SKM-1 (cell line): ENCODE data around the gene GLRA3.
A peak's percentile ranks its signal among the peaks of the same experiment; 100 is the strongest.

Source experiments
- DNase-seq: peaks from one replicate; lab custom pipeline; 2025; ENCODE audit not compliant: unreplicated experiment; lab: John Stamatoyannopoulos, UW

GLRA3 gene

DNA sequence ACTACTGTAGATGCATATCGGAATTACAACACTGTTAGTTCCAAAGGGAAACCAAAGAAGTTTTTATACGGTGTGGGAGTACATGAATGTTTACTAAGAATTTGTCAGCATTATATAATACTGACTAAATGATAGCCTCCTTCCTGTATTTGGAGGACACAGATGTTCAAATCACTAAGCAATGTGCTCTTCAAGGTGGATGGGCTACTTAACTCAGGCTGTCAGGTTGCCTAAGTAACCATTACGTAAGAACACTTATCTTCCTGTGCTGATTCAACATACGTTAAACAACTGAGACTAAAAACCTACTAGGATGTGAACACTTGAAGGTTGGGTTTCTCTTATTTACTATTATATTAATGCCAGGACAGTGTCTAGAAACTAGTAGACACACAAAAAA lies 224.8 kb downstream of the GLRA3 start:
- DNase-seq, result peak; percentile 58

DNA sequence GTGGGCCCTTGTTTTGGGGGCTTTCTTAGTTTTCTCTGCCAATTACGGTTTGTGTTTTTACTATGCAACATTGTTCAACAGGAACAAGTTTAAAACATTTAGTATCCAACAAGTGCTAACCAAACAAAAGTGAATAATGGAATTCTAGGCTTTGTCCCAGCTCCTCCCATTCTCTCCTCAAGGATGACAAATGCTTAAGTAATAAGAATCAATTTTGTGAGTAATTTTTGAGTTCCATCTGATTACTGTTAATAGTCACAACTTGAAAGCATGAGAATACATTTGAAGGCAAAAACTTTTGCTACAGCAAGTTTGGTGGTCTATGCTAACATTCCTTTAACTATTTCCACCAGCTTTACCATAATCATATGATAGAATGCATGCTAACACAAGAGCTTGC lies 228.7 kb downstream of the GLRA3 start:
- no peak for DNase-seq

DNA sequence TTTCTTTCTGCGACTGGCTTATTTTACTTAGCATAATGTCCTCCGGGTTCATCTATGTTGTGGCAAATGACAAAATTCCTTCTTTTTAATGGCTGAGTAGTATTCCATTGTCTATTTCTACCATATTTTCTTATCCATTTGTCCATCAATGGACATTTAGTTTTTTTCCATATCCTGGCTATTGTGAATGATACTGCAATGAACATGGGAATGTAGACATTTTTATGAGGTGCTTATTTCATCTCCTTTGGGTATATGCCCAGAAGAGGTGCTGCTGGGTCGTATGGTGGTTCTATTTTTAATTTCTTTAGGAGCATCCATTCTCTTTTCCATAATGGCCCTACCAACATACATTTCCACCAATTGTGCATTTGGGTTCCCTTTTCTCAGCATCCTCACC lies 230.2 kb downstream of the GLRA3 start:
- DNase-seq, result no peak

DNA sequence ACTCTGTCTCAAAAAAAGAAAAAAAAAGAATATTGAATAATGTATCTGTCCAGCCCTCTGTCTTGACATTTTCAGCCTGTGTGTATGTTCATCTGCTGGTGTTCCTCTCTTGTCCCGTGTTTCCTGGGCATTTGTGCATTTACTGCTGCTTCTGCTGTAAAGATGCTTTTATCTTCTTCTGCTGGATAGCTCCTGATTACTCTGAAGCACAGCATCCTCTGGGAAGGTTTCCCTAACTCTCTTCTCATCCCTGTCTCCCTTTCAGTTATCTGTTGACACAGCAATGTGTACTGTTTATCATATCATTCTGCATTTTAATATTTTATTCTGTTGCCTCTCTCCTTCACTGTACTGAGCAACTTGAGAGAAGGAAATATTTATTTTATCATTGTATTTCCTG lies 232.5 kb downstream of the GLRA3 start:
- no peak for DNase-seq

DNA sequence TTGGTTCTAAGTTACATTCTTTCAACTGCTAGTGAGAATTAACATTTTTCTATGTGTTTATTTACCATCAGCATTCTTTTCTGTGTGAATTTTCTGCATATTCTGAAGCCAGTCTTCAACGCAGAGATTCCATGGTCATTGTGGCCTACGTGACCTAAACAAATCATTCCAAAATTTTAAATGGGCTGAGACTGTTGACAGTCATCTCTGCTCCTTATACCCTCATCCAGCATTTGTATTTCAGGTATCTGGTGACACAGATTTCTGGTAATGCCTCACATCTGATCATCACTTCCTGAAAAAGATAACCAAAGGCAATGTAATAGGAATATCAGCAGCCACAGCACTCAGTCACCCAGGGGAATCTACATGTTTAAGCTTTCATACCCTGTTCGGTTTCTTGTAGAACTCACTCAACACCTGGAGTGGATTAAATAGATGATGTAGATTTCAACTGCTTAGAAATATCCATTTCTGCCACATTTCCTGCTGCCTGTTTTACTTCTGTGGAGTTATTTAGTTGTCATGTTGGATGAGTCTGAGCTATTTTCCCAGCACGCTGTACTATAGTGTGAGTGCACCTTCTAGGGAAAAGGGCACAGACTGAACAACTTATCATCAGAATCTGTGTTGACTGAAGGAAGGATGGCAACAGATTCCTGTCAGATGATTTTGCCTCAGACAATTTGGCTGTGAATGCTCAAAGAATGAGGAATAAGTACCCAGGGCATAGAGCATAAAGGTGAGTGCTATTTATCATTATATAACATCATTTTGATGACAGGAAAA lies 233.7 kb downstream of the GLRA3 start:
- no peak for DNase-seq

DNA sequence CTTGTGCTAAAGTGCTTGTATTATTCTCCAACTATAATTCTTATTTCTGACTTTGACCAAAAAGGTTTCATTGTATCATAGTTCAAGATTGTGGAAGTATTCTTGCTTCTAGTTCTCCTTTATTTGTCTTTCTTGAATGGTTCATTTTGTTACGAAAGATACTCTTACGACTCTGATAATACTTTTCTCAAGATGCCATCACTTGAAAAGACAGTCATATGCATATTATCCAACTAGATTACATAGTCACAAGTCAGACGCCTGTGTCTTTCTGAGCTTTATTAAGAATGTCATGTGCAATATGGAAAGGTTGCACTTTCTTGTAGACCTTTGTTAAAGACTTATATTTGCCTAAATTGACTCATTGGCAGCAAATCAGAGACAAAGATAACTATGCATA lies 235.3 kb downstream of the GLRA3 start:
- DNase-seq, result no peak

DNA sequence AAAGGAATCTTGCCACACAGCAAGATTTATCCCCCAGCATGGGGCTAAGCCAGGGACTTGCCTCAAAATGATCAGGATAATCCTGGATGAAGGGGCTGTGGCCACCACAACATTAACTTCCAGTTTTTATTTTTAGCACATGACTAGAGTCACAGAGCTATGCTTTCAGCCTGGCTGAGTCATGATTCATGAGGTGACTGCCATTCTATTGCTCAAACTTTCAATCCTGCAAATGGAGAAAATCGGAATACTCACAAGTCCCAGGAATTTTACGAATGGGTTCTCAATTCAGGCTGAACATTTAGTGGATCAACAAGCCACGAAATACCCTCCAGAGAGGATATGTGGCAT lies 236.1 kb downstream of the GLRA3 start:
- peak; percentile 52 for DNase-seq

DNA sequence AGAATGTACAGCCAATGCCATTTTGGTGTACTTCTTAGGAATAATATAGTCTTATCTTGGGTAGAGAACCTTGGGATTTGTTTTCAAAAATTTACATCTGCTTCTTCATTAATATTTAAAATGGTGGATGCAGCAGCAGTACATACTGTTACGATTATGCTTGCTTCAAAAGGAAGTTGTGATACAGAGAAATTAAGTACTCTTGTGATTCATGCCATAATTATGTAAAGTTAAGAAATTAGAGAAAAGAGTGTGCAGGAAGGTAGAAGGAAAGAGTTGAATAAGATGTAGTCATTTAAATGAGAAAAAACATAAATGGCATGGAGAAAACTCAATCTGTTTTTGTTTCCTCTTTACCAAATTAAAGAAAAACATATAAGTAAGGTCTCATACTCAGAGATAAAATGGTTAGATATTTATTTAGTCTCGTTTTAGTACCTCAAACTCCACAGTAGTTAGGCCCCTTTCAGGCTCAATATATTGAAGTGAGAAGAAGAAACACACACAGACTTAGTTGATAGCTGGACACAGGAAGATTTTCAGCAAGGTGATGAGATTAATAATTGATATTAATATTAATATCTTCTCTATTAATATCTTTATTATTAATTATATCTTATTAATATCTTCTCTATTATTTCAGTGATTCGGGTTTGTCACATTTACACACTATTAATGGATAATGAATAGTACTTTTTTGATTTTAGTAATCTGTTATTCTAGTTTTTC lies 236.6 kb downstream of the GLRA3 start:
- no peak for DNase-seq

DNA sequence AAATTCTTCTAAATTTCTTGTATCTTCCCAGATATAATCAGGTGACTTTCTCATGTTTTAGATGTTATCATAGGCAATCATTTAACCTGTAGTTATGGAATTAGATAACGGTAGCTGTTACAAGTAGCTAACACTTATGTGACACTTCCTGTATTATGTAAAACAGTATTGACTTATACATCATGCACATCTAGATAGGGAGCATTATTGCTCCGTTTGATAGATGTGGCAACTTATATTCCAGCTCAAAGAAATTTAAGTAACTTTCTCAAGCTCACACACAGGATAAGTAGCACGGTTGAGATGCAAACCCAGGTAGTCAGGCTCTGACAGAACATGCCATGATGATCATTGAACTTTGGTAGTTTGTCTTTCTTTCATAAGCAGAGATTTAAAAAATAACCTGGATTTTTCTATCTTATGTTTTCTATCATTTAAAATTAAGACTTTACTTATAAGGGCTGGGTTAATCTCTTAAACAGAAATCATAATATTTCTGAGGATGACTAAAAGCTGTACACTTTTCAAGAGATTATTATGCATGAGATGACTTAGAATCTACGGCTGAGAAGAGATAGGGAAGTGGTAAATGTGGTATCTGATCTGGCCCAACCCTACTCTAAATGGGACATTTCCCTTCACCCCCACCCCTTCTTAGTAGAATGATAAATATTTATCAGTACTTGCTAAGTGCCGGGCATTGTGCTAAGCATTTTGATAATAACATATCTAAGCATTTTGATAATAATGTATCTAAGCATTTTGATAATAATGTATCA lies 237.6 kb downstream of the GLRA3 start:
- peak; percentile 81 for DNase-seq

DNA sequence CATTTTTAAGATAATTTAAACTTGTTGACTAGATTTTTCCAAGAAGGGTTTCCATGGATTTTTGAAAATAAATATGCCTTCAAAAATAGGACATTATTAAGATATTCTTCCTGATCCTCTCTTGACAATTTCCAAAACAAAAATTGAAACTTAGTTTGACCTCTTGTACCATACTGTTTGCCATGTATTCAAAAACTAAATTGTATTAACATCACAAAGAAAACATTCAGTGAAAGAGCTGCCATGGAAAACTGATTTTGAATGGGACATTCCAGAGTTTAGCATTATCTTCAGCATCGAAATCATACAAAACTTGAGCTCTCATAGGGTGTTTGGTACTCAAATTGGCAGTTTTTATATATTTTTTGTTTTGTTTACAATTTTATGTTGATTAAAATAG lies 238.7 kb downstream of the GLRA3 start:
- DNase-seq, result no peak
